OCI-LY1 (cell line): Measurements from ENCODE around the gene AGER.

Source experiments
- EZH2 ChIP-seq: fragments of 200-600 bp; sonication (generic), shearing (Covaris generic); IDR thresholded peaks from 2 replicates; pipeline ENCODE4 v1.8.0; 2017; ENCODE audit warnings: borderline replicate concordance, mixed run types, mild to moderate bottlenecking, antibody characterized with exemption, low read length, moderate library complexity, mixed read lengths
- TF ChIP-seq, protein P1 (sequence below): fragments of 200-600 bp; sonication (generic), shearing (Covaris generic); IDR thresholded peaks from 2 replicates; pipeline ENCODE4 v1.5.1; 2017; ENCODE audit warnings: mild to moderate bottlenecking, antibody characterized with exemption, low read length, moderate library complexity, mixed read lengths

GRCh38 chr6:32188381-32189068 lies 4.5 kb upstream of the AGER start:
- TF ChIP-seq, protein P1, sequence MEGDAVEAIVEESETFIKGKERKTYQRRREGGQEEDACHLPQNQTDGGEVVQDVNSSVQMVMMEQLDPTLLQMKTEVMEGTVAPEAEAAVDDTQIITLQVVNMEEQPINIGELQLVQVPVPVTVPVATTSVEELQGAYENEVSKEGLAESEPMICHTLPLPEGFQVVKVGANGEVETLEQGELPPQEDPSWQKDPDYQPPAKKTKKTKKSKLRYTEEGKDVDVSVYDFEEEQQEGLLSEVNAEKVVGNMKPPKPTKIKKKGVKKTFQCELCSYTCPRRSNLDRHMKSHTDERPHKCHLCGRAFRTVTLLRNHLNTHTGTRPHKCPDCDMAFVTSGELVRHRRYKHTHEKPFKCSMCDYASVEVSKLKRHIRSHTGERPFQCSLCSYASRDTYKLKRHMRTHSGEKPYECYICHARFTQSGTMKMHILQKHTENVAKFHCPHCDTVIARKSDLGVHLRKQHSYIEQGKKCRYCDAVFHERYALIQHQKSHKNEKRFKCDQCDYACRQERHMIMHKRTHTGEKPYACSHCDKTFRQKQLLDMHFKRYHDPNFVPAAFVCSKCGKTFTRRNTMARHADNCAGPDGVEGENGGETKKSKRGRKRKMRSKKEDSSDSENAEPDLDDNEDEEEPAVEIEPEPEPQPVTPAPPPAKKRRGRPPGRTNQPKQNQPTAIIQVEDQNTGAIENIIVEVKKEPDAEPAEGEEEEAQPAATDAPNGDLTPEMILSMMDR, result no peak
- TF ChIP-seq EZH2, result no peak
